ENCODE measurements around the gene PATE3. TPM values are rescaled to one million over a fixed set of nuclear protein-coding genes. Genes with fewer than 3 reads are reported as not detected.

Gene PATE3
- polyA plus RNA-seq, 1 of the 3 experiments (the other 2 are of a cell fraction): not detected

DNA sequence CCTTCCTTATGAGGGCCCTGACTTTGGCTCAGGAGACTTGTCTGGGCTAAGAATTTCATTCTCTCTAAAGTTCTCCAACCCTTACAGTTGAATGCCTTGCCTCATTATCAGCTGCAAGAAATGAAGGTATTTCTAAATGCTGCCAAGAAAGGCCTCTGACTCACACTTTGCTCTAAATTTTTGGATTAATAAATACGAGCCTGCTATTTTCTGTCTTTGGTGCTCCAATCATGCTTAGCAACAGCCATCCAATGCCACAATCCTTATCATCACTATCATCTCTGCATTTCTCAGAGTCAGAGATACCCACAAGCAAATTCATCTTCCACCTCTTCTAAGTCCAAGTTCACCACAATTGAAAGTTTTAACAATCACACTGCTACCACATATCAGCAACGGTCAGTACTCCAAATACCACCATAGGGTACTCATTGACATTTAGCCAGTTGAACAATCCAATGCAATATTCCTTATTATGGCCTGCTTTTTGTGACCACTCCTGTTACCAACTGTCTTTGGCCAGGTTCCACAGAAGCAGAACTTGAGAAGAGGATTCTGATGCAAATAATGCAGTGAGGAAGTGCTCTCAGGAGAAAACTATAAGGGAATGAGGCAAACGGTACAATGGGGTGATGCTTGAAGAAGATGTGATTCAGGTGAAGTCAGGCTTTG, 15.0 kb upstream of the PATE3 start (continued):
- TF ChIP-seq MEF2A (IDR thresholded peaks at IDR 0.05; ENCODE audit: borderline replicate concordance, low read depth) (no peak), FOSL2 (IDR thresholded peaks at IDR 0.05; ENCODE audit: borderline replicate concordance, low read depth) (peak; percentile 65), TEAD4 (IDR thresholded peaks at IDR 0.05; ENCODE audit: borderline replicate concordance, insufficient read depth) (peak; percentile 57; the same call in 1 of the 2 replicates), POLR2AphosphoS5 (IDR thresholded peaks at IDR 0.05; ENCODE audit: low read depth, low read length) (peak; percentile 33; the same call in 1 of the 2 replicates), RFX5 (IDR thresholded peaks at IDR 0.05; ENCODE audit: low read length) (no peak), FOXJ3 (CRISPR knock-in tag; IDR thresholded peaks at IDR 0.05) (no peak)
- TF ChIP-seq, protein P1, sequence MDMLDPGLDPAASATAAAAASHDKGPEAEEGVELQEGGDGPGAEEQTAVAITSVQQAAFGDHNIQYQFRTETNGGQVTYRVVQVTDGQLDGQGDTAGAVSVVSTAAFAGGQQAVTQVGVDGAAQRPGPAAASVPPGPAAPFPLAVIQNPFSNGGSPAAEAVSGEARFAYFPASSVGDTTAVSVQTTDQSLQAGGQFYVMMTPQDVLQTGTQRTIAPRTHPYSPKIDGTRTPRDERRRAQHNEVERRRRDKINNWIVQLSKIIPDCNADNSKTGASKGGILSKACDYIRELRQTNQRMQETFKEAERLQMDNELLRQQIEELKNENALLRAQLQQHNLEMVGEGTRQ (IDR thresholded peaks at IDR 0.05; ENCODE audit: borderline replicate concordance, low read depth, low read length): no peak
- TF ChIP-seq, protein P2, sequence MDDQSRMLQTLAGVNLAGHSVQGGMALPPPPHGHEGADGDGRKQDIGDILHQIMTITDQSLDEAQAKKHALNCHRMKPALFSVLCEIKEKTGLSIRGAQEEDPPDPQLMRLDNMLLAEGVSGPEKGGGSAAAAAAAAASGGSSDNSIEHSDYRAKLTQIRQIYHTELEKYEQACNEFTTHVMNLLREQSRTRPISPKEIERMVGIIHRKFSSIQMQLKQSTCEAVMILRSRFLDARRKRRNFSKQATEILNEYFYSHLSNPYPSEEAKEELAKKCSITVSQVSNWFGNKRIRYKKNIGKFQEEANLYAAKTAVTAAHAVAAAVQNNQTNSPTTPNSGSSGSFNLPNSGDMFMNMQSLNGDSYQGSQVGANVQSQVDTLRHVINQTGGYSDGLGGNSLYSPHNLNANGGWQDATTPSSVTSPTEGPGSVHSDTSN (IDR thresholded peaks at IDR 0.05): peak; percentile 76

DNA sequence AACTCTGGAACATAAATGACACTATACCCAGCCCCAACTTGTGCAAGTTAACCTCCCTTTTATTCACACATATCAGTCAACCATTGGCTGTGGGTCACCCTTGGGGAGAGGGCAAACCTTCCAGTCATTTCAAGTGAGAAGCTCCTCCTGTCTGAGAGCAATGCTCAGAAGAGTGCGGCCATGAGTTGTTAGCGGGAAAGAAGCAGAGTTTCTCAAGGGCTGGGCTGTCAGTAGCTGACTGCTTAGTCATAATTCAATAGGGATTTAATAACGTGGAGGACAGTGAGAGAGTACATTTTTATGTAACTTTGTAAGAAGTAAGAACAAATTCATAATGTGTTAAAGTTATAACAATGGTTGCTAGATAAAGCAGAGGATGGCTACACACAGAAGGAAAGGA, 14.4 kb upstream of the PATE3 start:
- Histone ChIP-seq H4K20me1 (ENCODE audit: insufficient read depth) (no peaks in the 10 kb centered on the region), H3F3A (replicated peaks; ENCODE audit: insufficient read depth) (peaks cover 22% of the 10 kb centered on the region), H3K27me3 (ENCODE audit: insufficient read depth) (no peaks in the 10 kb centered on the region), H3K4me2 (peak overlapping the region; percentile 52), H3K4me1 (ENCODE audit: control insufficient read depth in 1 of 2, insufficient read depth in 2 of 2, low read depth in 1 of 2, low read length in 1 of 2) (peaks cover 0 to 29% of the 10 kb centered on the region in 2 experiments; a peak in 2 of 4 replicates), H3K9me3 (no peaks in the 10 kb centered on the region), H3K79me2 (ENCODE audit: insufficient read depth) (no peaks in the 10 kb centered on the region), H3K27ac (ENCODE audit: low read depth in 2 of 2, low read length in 1 of 2) (peak overlapping the region in 1 of 2 experiments; percentile 68; a peak in 3 of 4 replicates), H2AFZ (ENCODE audit: low read depth) (peak overlapping the region; percentile 7; the same call in 1 of the 2 replicates), H3K36me3 (replicated peaks in 1 of 2; ENCODE audit: control insufficient read depth in 1 of 2, insufficient read depth in 2 of 2, low read length in 1 of 2) (no peaks in the 10 kb centered on the region), H3K4me3 (ENCODE audit: low read depth in 2 of 2, low read length in 1 of 2) (no peak overlapping the region), H3K9ac (peak overlapping the region; percentile 27; the same call in 1 of the 2 replicates), H3K9me2 (no peaks in the 10 kb centered on the region)
- 24% methylated on average over 3 of the region's 3 CpGs for WGBS (ENCODE audit: low lambda C conversion rate)
- no peak for DNase-seq
- no peak for TF ChIP-seq YY1 (IDR thresholded peaks at IDR 0.05; ENCODE audit: low read depth)
- TF ChIP-seq, protein P2 (IDR thresholded peaks at IDR 0.05): peak; percentile 10; the same call in 1 of the 2 replicates
- ChIA-PET CTCF (no interaction called here), POLR2A (no interaction called here)

DNA sequence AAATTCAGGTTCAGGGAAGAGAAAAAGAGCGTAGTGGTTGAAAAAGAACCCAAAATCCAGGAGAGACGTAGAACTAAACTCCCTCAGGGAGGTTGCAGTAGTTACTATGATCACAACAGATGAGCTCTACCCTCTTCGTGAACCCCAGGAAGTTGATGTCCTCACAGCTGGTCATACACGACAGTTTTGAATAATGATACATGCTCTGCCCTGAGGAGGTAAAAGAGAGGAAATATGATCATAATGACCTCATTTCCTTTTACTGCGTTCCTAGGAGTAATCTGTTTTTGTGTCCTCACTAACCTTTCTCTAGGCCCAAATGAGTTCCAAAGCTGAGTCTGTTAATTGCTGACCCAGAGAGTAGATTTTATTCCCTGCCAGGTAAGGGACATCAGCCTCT, 10.6 kb upstream of the PATE3 start:
- POLR2A ChIA-PET: no interaction called here
- Histone ChIP-seq H4K20me1 (ENCODE audit: insufficient read depth) (no peaks in the 10 kb centered on the region), H3K36me3 (replicated peaks in 1 of 2; ENCODE audit: control insufficient read depth in 1 of 2, insufficient read depth in 2 of 2, low read length in 1 of 2) (no peaks in the 10 kb centered on the region), H3F3A (replicated peaks; ENCODE audit: insufficient read depth) (peaks cover 19% of the 10 kb centered on the region), H3K9me3 (no peaks in the 10 kb centered on the region), H3K27me3 (ENCODE audit: insufficient read depth) (no peaks in the 10 kb centered on the region), H3K79me2 (ENCODE audit: insufficient read depth) (no peaks in the 10 kb centered on the region), H2AFZ (ENCODE audit: low read depth) (peak overlapping the region; percentile 29; the same call in 1 of the 2 replicates), H3K4me1 (ENCODE audit: control insufficient read depth in 1 of 2, insufficient read depth in 2 of 2, low read depth in 1 of 2, low read length in 1 of 2) (peaks cover 0 to 23% of the 10 kb centered on the region in 2 experiments; a peak in 2 of 4 replicates), H3K9ac (no peak overlapping the region), H3K27ac (ENCODE audit: low read depth in 2 of 2, low read length in 1 of 2) (no peak overlapping the region), H3K4me2 (peak overlapping the region; percentile 13; the same call in 1 of the 2 replicates), H3K9me2 (no peaks in the 10 kb centered on the region), H3K4me3 (ENCODE audit: low read depth in 2 of 2, low read length in 1 of 2) (no peak overlapping the region)
- TF ChIP-seq, protein P3, sequence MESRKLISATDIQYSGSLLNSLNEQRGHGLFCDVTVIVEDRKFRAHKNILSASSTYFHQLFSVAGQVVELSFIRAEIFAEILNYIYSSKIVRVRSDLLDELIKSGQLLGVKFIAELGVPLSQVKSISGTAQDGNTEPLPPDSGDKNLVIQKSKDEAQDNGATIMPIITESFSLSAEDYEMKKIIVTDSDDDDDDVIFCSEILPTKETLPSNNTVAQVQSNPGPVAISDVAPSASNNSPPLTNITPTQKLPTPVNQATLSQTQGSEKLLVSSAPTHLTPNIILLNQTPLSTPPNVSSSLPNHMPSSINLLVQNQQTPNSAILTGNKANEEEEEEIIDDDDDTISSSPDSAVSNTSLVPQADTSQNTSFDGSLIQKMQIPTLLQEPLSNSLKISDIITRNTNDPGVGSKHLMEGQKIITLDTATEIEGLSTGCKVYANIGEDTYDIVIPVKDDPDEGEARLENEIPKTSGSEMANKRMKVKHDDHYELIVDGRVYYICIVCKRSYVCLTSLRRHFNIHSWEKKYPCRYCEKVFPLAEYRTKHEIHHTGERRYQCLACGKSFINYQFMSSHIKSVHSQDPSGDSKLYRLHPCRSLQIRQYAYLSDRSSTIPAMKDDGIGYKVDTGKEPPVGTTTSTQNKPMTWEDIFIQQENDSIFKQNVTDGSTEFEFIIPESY (IDR thresholded peaks at IDR 0.05; ENCODE audit: borderline replicate concordance, low read depth): no peak
- TF ChIP-seq MXI1 (IDR thresholded peaks at IDR 0.05; ENCODE audit: low read depth, low read length): no peak
- TF ChIP-seq TEAD4 (IDR thresholded peaks at IDR 0.05; ENCODE audit: borderline replicate concordance, insufficient read depth): no peak
- no peak for TF ChIP-seq RFX5 (IDR thresholded peaks at IDR 0.05; ENCODE audit: low read length)
- TF ChIP-seq EP300 (IDR thresholded peaks at IDR 0.05; ENCODE audit: borderline replicate concordance in 1 of 2, low read depth in 1 of 2, low read length in 1 of 2): 0 out of 4 replicates have a peak, but pooled peaks of 1 of the 2 experiments have one; percentile 27
- no peak for TF ChIP-seq GATA2 (CRISPR knock-in tag; IDR thresholded peaks at IDR 0.05)
- no peak for TF ChIP-seq TAF1 (IDR thresholded peaks at IDR 0.05; ENCODE audit: borderline replicate concordance, low read depth, low read length)
- no peak for TF ChIP-seq MEF2A (IDR thresholded peaks at IDR 0.05; ENCODE audit: borderline replicate concordance, low read depth)
- TF ChIP-seq, protein P2 (IDR thresholded peaks at IDR 0.05): peak; percentile 56
- peak; percentile 41 for TF ChIP-seq TCF12 (IDR thresholded peaks at IDR 0.05)
- WGBS (ENCODE audit: low lambda C conversion rate): 32% methylated on average over 5 of the region's 5 CpGs
- DNase-seq: no peak
- CTCF ChIA-PET: no interaction called here

All from SK-N-SH (cell line).